ENCODE measurements around the gene PLB1.

- no peak for TF ChIP-seq POLR2A (IDR thresholded peaks at IDR 0.05; ENCODE audit: low read depth, low read length)
- no peak for TF ChIP-seq POLR2AphosphoS5 (IDR thresholded peaks at IDR 0.05; ENCODE audit: low read depth, low read length)
- TF ChIP-seq TAF1 (IDR thresholded peaks at IDR 0.05; ENCODE audit: borderline replicate concordance, low read depth, low read length), result no peak
Observed at GRCh38 chr2:28526527-28527132, 30.8 kb downstream of the PLB1 start.

Measured in GM12892 (cell line).